HG02610 (cell line): ENCODE measurements around the gene GNGT1.

Experiments used
- ATAC-seq: cut with Tn5 transposase; IDR thresholded peaks from one replicate; pipeline ENCODE4 v1.9.1; 2021; ENCODE audit warnings: mild to moderate bottlenecking, moderate library complexity; ENCODE audit not compliant: unreplicated experiment

The GNGT1 gene

GRCh38 chr7:93938293-93938692 lies 31.9 kb downstream of the GNGT1 start:
- no peak for ATAC-seq

GRCh38 chr7:93941945-93942344 lies 35.6 kb downstream of the GNGT1 start:
- ATAC-seq, result no peak

GRCh38 chr7:93943816-93944540 lies 37.6 kb downstream of the GNGT1 start:
- no peak for ATAC-seq

GRCh38 chr7:93944673-93945072 lies 38.3 kb downstream of the GNGT1 start:
- no peak for ATAC-seq

- ATAC-seq, result no peak
Measured at GRCh38 chr7:93945083-93945482, 38.7 kb downstream of the GNGT1 start.

GRCh38 chr7:93945756-93946535 lies 39.6 kb downstream of the GNGT1 start:
- no peak for ATAC-seq

- ATAC-seq, result no peak
Measured at GRCh38 chr7:93948106-93948505, 41.7 kb downstream of the GNGT1 start.

GRCh38 chr7:93948873-93949272 lies 42.5 kb downstream of the GNGT1 start:
- ATAC-seq, result no peak

- ATAC-seq, result no peak
Measured at GRCh38 chr7:93949423-93949822, 43.1 kb downstream of the GNGT1 start.

GRCh38 chr7:93955304-93955703 lies 48.9 kb downstream of the GNGT1 start:
- peak; percentile 97 for ATAC-seq

GRCh38 chr7:93957767-93958166 lies 51.4 kb downstream of the GNGT1 start:
- ATAC-seq, result no peak

GRCh38 chr7:93958216-93958615 lies 51.8 kb downstream of the GNGT1 start:
- ATAC-seq, result no peak

- ATAC-seq, result no peak
Measured at GRCh38 chr7:93958651-93959050, 52.3 kb downstream of the GNGT1 start.
